ENCODE measurements around the gene MAGOH. TPM values are rescaled to one million over a fixed set of nuclear protein-coding genes. Genes with fewer than 3 reads are reported as not detected.
"Not testable (repeated sequence)": the region's sequence is repeated elsewhere in the genome, so short reads cannot be mapped to it uniquely, and the experiment has no call there.

The MAGOH gene
- polyA plus RNA-seq, 1 donor (not counting 4 experiments of a cell fraction or from before 2014, with no cell fraction given), result 104 TPM

- H3K36me3 ChIP-seq (ENCODE audit: control insufficient read depth in 2 of 2, extremely low read depth in 1 of 2, insufficient read depth in 2 of 2, low read length in 2 of 2), result peaks cover 12 to 28% of the 10 kb centered on the region in 2 experiments
- H3K4me2 ChIP-seq (ENCODE audit: control insufficient read depth, extremely low read depth, insufficient read depth, low read depth, low read length); H3K27me3 ChIP-seq (ENCODE audit: control insufficient read depth, extremely low read depth, insufficient read depth, low read length); H3K9ac ChIP-seq (ENCODE audit: control insufficient read depth, extremely low read depth, insufficient read depth, low read length); dilution Hi-C loops (cut with MboI; ENCODE audit: extremely low pct_ligation_motif_present, low sequenced_read_pairs); H3K4me1 ChIP-seq (ENCODE audit: control insufficient read depth, extremely low read depth, insufficient read depth, low read length); H3K9me3 ChIP-seq (ENCODE audit: control insufficient read depth, low read depth, low read length); H2AFZ ChIP-seq (ENCODE audit: control insufficient read depth, low read length); DNase-seq (ENCODE audit: low read depth, low spot score); H3K79me2 ChIP-seq (ENCODE audit: control insufficient read depth, insufficient read depth, low read length); FAIRE-seq; H3K27ac ChIP-seq (ENCODE audit: control insufficient read depth, insufficient read depth, low read length); H4K20me1 ChIP-seq (ENCODE audit: control insufficient read depth, extremely low read depth, insufficient read depth, low read length); H3K9me1 ChIP-seq (ENCODE audit: control insufficient read depth, extremely low read depth, insufficient read depth, low read length); H3K4me3 ChIP-seq (ENCODE audit: control insufficient read depth in 2 of 3, extremely low read depth in 1 of 3, insufficient read depth in 2 of 3, low read depth in 1 of 3, low read length in 3 of 3): not testable (repeated sequence)
Observed at GRCh38 chr1:53205496-53205895, 32.8 kb downstream of the MAGOH start.

GRCh38 chr1:53203466-53203865, 34.9 kb downstream of the MAGOH start:
- DNase-seq (ENCODE audit: low read depth, low spot score), result no peak
- Histone ChIP-seq H3K9me3 (ENCODE audit: control insufficient read depth, low read depth, low read length) (no peaks in the 10 kb centered on the region), H2AFZ (ENCODE audit: control insufficient read depth, low read length) (no peak overlapping the region), H3K27ac (ENCODE audit: control insufficient read depth, insufficient read depth, low read length) (no peak overlapping the region), H3K4me3 (ENCODE audit: control insufficient read depth in 2 of 3, extremely low read depth in 1 of 3, insufficient read depth in 2 of 3, low read depth in 1 of 3, low read length in 3 of 3) (no peak overlapping the region), H3K4me2 (ENCODE audit: control insufficient read depth, extremely low read depth, insufficient read depth, low read depth, low read length) (no peak overlapping the region), H3K9ac (ENCODE audit: control insufficient read depth, extremely low read depth, insufficient read depth, low read length) (no peak overlapping the region), H3K27me3 (ENCODE audit: control insufficient read depth, extremely low read depth, insufficient read depth, low read length) (no peaks in the 10 kb centered on the region), H3K4me1 (ENCODE audit: control insufficient read depth, extremely low read depth, insufficient read depth, low read length) (peaks cover 13% of the 10 kb centered on the region), H3K79me2 (ENCODE audit: control insufficient read depth, insufficient read depth, low read length) (no peaks in the 10 kb centered on the region), H3K9me1 (ENCODE audit: control insufficient read depth, extremely low read depth, insufficient read depth, low read length) (no peaks in the 10 kb centered on the region), H4K20me1 (ENCODE audit: control insufficient read depth, extremely low read depth, insufficient read depth, low read length) (no peaks in the 10 kb centered on the region), H3K36me3 (ENCODE audit: control insufficient read depth in 2 of 2, extremely low read depth in 1 of 2, insufficient read depth in 2 of 2, low read length in 2 of 2) (peaks cover 8 to 20% of the 10 kb centered on the region in 2 experiments)
- dilution Hi-C loops (cut with MboI; ENCODE audit: extremely low pct_ligation_motif_present, low sequenced_read_pairs), result no loop called here
- no peak for FAIRE-seq
- TF ChIP-seq EZH2 (IDR thresholded peaks at IDR 0.05; ENCODE audit: low read length) (no peak), CTCF (optimal IDR thresholded peaks at IDR 0.05 in 1 of 3, IDR thresholded peaks at IDR 0.05 in 1 of 3, conservative IDR thresholded peaks at IDR 0.05 in 1 of 3; ENCODE audit: extremely low read depth in 1 of 3, insufficient read depth in 2 of 3, low read length in 3 of 3) (no peak)

- H3K9ac ChIP-seq (ENCODE audit: control insufficient read depth, extremely low read depth, insufficient read depth, low read length), result peak overlapping the region; percentile 84
- H3K27me3 ChIP-seq (ENCODE audit: control insufficient read depth, extremely low read depth, insufficient read depth, low read length), result no peaks in the 10 kb centered on the region
- FAIRE-seq (peak; percentile 72), DNase-seq (ENCODE audit: low read depth, low spot score) (no peak)
- peak overlapping the region in 2 of 3 experiments; percentile 86 to 90 for H3K4me3 ChIP-seq (ENCODE audit: control insufficient read depth in 2 of 3, extremely low read depth in 1 of 3, insufficient read depth in 2 of 3, low read depth in 1 of 3, low read length in 3 of 3)
- peaks cover 8% of the 10 kb centered on the region for H3K79me2 ChIP-seq (ENCODE audit: control insufficient read depth, insufficient read depth, low read length)
- peak overlapping the region; percentile 82 for H3K27ac ChIP-seq (ENCODE audit: control insufficient read depth, insufficient read depth, low read length)
- no peaks in the 10 kb centered on the region for H3K9me3 ChIP-seq (ENCODE audit: control insufficient read depth, low read depth, low read length)
- dilution Hi-C loops (cut with MboI; ENCODE audit: extremely low pct_ligation_motif_present, low sequenced_read_pairs), result no loop called here
- H3K4me2 ChIP-seq (ENCODE audit: control insufficient read depth, extremely low read depth, insufficient read depth, low read depth, low read length), result peak overlapping the region; percentile 91
- no peaks in the 10 kb centered on the region for H3K9me1 ChIP-seq (ENCODE audit: control insufficient read depth, extremely low read depth, insufficient read depth, low read length)
- peaks cover 23% of the 10 kb centered on the region for H3K4me1 ChIP-seq (ENCODE audit: control insufficient read depth, extremely low read depth, insufficient read depth, low read length)
- no peaks in the 10 kb centered on the region for H4K20me1 ChIP-seq (ENCODE audit: control insufficient read depth, extremely low read depth, insufficient read depth, low read length)
- TF ChIP-seq EZH2 (IDR thresholded peaks at IDR 0.05; ENCODE audit: low read length) (no peak), CTCF (optimal IDR thresholded peaks at IDR 0.05 in 1 of 3, IDR thresholded peaks at IDR 0.05 in 1 of 3, conservative IDR thresholded peaks at IDR 0.05 in 1 of 3; ENCODE audit: extremely low read depth in 1 of 3, insufficient read depth in 2 of 3, low read length in 3 of 3) (no peak)
- H2AFZ ChIP-seq (ENCODE audit: control insufficient read depth, low read length), result no peak overlapping the region
- H3K36me3 ChIP-seq (ENCODE audit: control insufficient read depth in 2 of 2, extremely low read depth in 1 of 2, insufficient read depth in 2 of 2, low read length in 2 of 2), result peaks cover 2 to 7% of the 10 kb centered on the region in 2 experiments
Observed at GRCh38 chr1:53198241-53198651, 40.1 kb downstream of the MAGOH start.
